GM18867 (cell line): ENCODE results near the gene MYEF2.

ENCODE experiments used
- ATAC-seq: cut with Tn5 transposase; IDR thresholded peaks from one replicate; pipeline ENCODE4 v1.9.1; 2021; ENCODE audit warnings: mild to moderate bottlenecking, moderate library complexity; ENCODE audit not compliant: unreplicated experiment

The MYEF2 gene

GRCh38 chr15:48089702-48090101 is 88.4 kb downstream of the MYEF2 start:
- peak; percentile 78 for ATAC-seq

GRCh38 chr15:48087844-48088243 is 90.3 kb downstream of the MYEF2 start:
- no peak for ATAC-seq

- no peak for ATAC-seq
These were observed 91.5 kb downstream of the MYEF2 start for GRCh38 chr15:48086576-48086975.

GRCh38 chr15:48086133-48086532 is 92.0 kb downstream of the MYEF2 start:
- no peak for ATAC-seq

- ATAC-seq, result no peak
These were observed 92.5 kb downstream of the MYEF2 start for GRCh38 chr15:48085591-48085930.

GRCh38 chr15:48084759-48085590 is 93.1 kb downstream of the MYEF2 start:
- no peak for ATAC-seq
